ENCODE measurements around the gene IL2RG.

DNA sequence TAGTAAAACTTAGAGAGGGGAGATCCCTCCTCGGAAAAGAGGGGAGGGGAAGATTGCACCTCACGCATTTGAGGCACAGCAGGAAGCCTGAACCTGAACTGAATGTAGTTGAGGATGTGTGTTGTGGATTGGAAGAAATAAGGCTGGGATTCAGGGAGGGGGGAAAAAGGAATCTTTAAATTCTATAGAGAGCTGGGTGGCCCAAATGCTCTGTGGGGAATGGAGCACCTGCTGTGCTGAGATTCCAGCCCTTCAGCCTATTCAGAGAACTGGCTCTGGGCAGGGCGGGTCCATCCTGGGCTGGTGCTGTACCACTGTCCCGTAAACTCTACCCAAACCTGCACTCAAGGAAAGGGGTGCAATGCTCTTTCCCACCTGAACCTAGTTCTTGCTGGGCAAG, 11.6 kb downstream of the IL2RG start:
- TF ChIP-seq, protein P1, sequence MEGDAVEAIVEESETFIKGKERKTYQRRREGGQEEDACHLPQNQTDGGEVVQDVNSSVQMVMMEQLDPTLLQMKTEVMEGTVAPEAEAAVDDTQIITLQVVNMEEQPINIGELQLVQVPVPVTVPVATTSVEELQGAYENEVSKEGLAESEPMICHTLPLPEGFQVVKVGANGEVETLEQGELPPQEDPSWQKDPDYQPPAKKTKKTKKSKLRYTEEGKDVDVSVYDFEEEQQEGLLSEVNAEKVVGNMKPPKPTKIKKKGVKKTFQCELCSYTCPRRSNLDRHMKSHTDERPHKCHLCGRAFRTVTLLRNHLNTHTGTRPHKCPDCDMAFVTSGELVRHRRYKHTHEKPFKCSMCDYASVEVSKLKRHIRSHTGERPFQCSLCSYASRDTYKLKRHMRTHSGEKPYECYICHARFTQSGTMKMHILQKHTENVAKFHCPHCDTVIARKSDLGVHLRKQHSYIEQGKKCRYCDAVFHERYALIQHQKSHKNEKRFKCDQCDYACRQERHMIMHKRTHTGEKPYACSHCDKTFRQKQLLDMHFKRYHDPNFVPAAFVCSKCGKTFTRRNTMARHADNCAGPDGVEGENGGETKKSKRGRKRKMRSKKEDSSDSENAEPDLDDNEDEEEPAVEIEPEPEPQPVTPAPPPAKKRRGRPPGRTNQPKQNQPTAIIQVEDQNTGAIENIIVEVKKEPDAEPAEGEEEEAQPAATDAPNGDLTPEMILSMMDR (IDR thresholded peaks at IDR 0.05): no peak
- TF ChIP-seq POLR2A (IDR thresholded peaks at IDR 0.05) (no peak), EP300 (IDR thresholded peaks at IDR 0.05; ENCODE audit: low read depth) (no peak)

Data from transverse colon (tissue), 3 donors.